Subcutaneous adipose tissue (tissue), 4 donors: ENCODE data around the gene CDCA4. TPM values are rescaled to one million over a fixed set of nuclear protein-coding genes. Genes with fewer than 3 reads are reported as not detected.

ENCODE experiments used
- total RNA-seq, 4 donors: library from RNA; depleted of rRNA; stranded (reverse); fragments of >200 nt; gene quantifications; one replicate each; pipeline ENCODE4 v1.1.0, GENCODE V29; 2016
- TF ChIP-seq, protein P1 (sequence below): fragments of 450-650 bp; IDR thresholded peaks from one replicate; pipeline ENCODE4 v1.5.1; 2016; ENCODE audit warnings: low read depth, mild to moderate bottlenecking, control low read depth, antibody characterized with exemption, moderate library complexity

Gene CDCA4
- total RNA-seq, 4 donors from 2014 or later, result 4.0 to 6.6 (median 6.3) TPM

DNA sequence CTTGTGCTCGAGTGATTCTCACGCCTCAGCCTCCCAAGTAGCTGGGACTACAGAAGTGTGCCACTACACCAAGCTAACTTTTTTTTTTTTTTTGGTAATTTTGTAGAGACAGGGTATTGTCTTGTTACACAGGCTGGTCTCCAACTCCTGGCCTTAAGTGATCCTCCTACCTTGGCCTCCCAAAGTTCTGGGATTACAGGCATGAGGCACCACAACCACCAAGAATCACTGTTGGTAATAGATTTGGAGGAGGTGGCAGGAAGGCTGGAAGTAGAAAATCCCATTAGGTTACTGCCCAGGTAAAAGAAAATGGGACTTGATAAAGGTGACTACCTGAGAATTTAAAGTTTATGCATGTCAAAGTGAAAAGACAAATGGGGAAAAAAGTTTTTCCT is 1.4 kb upstream of the CDCA4 start:
- TF ChIP-seq, protein P1, sequence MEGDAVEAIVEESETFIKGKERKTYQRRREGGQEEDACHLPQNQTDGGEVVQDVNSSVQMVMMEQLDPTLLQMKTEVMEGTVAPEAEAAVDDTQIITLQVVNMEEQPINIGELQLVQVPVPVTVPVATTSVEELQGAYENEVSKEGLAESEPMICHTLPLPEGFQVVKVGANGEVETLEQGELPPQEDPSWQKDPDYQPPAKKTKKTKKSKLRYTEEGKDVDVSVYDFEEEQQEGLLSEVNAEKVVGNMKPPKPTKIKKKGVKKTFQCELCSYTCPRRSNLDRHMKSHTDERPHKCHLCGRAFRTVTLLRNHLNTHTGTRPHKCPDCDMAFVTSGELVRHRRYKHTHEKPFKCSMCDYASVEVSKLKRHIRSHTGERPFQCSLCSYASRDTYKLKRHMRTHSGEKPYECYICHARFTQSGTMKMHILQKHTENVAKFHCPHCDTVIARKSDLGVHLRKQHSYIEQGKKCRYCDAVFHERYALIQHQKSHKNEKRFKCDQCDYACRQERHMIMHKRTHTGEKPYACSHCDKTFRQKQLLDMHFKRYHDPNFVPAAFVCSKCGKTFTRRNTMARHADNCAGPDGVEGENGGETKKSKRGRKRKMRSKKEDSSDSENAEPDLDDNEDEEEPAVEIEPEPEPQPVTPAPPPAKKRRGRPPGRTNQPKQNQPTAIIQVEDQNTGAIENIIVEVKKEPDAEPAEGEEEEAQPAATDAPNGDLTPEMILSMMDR, result no peak

DNA sequence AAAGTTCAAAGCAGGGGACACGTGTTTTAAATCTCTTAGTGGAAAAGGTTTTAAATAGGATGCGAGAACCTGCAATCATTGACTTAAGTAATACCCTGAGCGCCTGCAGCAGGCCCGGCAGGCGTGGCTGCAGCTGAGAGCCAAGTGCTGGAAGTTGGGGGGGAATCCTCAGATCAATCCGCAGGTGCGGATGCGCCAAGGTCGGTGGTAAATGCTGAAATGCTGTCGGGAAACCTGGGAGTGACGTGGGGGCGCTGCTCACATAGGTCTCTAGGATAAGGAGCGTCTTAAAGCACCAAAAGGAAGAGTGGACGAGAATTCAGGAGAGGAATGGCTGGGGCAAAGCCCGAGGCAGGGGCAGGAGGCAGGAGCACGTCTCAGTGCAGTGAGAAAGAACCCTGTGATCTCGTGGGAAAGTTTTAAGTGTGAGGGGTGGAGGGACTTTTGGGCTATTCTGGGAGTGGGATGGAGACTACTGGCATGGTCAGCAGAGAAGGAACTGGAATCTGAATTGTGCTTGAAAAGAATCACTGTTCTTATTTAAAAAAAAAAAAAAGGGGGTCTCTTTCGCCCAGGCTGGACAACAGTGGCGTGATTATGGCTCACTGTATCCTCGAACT is 883 bp upstream of the CDCA4 start:
- TF ChIP-seq, protein P1, result no peak

DNA sequence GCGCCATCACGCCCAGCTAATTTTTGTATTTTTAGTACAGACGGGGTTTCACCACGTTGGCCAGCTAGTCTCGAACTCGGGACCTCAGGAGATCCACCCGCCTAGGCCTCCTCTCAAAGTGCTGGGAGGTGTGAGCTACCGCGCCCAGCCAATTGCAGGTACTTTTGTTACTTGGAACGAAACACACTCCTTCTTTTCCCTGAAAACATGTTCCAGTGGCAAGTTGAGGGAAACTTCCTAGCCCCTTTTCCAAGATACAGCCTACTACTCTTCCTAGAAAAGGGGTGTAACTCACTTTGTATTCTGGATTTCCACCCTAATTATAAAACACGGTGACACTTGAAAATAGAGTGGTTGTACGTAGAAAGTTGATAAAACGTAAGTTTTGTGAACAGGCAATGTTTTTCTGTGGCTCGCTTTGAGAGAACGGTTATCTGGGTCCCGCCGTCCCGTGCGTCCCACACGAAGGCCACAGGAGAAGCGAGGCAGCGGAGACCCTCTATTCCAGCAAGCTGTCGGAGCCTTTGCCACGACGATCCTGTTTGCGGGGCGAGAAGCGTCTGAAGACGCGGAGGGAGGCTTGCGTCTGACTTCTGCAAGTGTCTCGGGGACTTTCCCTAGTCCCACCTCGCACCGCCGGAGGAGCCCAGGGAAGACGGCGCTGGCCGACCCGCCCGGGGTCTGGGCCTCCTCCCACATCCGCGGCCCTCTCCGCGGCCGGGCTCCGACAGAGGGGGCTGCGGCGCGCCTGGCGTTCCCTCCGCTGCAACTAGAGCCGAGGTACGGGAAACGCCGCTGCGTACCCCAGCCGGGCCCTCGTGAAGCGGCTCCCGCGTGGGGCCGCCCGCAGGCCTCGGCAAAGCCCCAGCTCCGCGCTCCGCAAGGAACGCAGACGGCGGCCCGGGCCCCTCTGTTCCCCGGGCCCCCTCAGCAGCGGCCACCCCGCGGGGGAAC is 745 bp downstream of the CDCA4 start:
- TF ChIP-seq, protein P1, result no peak

DNA sequence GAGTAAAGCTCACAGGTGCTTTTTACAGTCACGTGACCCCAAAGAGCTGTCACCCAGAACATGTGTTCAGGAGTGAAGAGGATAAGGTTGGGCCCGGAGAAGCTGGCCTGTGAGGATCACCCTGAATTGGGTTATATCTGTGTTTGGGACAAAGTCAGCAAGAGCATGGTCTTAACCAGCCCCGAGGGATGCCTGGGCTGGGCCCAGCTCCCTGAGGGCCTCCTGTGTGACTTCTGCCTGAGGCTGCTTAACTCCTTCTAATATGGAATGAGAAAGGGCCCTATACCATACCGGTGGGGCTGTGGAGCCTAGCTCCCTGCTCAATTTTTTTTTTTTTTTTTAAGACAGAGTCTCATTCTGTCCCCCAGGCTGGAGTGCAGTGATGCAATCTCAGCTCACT is 2.5 kb downstream of the CDCA4 start:
- TF ChIP-seq, protein P1, result no peak

DNA sequence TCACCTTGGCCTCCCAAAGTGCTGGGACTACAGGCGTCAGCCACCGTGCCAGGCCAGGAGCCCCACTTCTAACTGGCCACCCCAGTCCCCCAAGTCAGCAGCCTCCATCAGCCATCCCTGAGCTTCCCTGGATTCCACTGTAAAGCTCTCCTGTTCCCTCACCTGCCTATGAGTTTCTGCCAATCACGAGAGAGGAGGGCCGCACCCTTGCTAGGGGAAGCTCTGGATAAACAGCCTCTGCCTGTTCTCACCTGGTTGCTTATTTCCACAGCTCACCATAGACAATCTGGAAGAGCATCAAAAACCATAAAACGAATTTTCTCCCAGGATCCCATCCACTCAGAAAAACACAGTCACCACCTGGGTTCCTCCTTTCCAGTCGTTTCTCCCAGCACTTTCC is 5.0 kb downstream of the CDCA4 start:
- TF ChIP-seq, protein P1, result no peak

DNA sequence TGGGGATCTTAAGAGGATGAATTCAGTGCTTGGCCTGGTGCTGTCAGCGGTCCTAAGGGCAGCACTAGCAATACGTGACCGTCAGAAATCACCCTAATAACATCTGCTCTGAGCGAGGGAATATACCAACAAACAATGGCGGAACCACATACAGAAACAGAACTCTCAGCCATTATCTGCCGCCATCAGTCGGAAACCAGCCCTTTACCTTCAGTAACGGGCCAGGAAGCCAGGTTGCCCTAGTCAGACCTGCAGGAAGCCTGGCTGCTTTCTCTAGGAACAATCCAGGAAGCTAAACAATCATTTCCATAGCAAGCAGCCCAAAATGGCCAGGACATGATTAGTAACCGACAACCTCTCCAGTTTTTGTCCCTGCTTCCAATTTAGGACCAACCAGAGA is 5.6 kb downstream of the CDCA4 start:
- TF ChIP-seq, protein P1, result no peak

DNA sequence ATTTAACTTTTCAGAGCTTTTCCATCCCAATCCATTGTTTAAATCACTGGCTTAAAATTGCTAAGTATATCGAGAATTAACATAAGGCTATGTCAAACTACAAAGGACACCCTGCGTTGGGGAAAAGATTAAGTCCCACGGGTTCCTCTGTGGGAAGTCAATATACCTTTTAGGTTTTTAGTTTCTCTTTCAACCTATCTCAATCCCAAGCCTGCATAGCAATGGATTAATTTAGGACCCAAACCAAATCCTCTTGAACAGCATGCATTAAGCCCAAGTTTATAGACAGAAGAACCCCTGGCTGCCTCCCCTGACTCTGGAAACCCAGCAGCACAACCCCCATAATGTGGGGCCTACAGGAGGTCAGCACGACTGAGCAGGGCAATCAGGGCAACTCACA is 6.3 kb downstream of the CDCA4 start:
- TF ChIP-seq, protein P1, result no peak
